D721Med (cell line): ENCODE results near the gene CSRP1.

Source experiments
- DNase-seq: peaks from one replicate; pipeline ENCODE4 v3.0.0; 2011; ENCODE audit warnings: low spot score; ENCODE audit not compliant: insufficient read length
- FAIRE-seq: peaks from 2 replicates; lab custom pipeline; 2011; peaks lifted over from hg19 to GRCh38; lab: Jason Lieb, UNC
- TF ChIP-seq, protein P1 (sequence below): IDR thresholded peaks from 2 replicates; pipeline ENCODE4 v1.5.1; 2012; ENCODE audit warnings: mild to moderate bottlenecking, control low read depth; ENCODE audit not compliant: insufficient read depth; ENCODE audit errors: missing control alignments

CSRP1 gene

DNA sequence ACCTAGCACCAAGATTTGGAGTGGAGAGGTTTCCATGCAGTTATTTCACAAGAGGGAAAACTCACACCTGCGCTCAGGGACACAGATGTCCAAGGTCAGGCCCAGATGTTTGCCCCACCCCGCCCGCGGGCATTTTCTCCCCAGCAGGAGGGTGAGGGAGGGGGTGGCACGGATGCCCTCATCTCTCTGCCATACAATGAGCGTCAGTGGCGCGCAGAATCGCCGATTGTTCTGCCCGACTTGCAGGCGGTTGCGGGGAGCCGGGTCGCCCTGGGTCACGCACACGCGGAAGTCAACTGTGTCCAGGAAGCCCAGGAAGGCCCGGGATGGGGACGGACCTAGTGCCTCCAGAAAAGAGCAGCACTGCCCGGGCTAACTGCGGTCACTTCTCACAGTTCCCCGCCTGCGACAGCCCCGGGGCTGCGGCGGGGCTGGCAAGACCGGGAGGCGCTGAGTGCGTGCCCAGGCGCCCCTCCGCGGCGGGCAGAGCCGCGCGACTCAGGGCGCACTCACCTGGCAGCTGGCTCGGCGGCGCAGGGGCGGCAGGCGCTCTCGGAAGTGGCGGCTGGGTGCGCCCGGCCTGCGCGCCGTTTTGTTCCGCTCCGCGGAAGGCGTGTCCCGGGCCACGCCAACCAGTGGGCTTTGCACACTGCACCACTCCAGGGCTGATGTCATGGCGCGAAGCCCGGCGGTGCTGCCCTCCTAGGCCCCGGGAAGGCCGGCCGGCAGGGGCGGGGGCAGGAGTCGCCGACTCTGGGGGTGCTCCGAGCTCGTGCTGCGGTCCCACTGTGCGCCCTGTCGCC, at the start of gene CSRP1:
CSRP1 (minus strand) TSS at position 567 of the 803 bp plus-strand sequence. CDS start 10,820 bp downstream, outside the sequence.
- TF ChIP-seq, protein P1, sequence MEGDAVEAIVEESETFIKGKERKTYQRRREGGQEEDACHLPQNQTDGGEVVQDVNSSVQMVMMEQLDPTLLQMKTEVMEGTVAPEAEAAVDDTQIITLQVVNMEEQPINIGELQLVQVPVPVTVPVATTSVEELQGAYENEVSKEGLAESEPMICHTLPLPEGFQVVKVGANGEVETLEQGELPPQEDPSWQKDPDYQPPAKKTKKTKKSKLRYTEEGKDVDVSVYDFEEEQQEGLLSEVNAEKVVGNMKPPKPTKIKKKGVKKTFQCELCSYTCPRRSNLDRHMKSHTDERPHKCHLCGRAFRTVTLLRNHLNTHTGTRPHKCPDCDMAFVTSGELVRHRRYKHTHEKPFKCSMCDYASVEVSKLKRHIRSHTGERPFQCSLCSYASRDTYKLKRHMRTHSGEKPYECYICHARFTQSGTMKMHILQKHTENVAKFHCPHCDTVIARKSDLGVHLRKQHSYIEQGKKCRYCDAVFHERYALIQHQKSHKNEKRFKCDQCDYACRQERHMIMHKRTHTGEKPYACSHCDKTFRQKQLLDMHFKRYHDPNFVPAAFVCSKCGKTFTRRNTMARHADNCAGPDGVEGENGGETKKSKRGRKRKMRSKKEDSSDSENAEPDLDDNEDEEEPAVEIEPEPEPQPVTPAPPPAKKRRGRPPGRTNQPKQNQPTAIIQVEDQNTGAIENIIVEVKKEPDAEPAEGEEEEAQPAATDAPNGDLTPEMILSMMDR: no peak
- no peak for DNase-seq
- FAIRE-seq: no peak

DNA sequence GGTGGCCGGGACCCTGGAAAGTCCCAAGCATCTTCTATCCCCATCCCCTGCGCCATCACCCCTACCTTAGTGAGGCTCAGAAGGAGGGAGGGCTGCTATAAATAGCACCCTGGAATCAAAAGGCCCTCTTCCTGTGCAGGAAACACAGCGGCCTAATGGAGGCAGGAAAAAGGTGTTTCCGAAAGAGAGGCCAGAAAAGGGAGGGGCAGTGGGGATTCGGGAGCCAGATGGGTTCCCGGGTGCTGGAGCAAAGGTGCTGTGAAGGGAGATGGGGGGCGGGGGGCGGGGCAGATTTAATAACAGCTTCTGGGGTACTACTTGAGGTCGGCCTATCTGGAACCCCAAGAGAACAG, 48.6 kb upstream of the CSRP1 start:
- FAIRE-seq (no peak), DNase-seq (no peak)
- TF ChIP-seq, protein P1: no peak

DNA sequence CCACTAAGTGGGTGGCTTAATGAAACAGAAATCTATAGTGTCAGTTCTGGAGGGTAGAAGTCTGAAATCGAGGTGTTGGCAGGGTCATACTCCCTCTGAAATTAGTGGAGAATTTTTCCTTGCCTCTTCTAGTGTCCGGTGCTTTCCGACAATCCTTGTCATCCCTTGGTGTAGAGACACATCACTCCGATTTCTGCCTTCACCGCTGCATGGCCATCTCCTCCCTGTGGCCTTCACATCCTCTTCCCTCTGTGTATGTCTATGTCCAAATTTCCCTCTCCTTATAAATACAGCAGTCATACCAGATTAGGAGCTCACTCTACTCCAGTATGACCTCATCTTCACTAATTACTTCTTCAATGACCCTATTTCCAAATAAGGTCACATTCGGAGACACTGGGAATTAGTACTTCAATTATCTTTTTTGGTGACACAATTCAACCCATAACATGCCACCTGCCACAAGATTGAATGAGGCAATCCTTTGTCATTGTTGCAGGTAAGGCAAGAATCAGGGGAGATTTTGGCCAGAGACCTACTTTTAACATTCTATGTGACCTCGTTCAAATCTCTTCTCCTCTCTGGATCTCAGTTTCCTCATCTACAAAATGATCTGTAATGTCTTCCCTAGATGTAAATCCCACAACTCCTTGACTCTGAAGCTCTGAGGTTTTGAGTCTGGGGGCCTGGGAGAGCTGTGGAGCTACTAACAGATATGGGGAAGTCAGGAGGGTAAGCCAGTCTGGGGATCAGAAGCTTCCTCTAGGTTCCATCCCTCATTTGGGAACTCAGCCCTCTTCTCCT, 48.1 kb upstream of the CSRP1 start:
- TF ChIP-seq, protein P1: no peak
- FAIRE-seq: no peak

DNA sequence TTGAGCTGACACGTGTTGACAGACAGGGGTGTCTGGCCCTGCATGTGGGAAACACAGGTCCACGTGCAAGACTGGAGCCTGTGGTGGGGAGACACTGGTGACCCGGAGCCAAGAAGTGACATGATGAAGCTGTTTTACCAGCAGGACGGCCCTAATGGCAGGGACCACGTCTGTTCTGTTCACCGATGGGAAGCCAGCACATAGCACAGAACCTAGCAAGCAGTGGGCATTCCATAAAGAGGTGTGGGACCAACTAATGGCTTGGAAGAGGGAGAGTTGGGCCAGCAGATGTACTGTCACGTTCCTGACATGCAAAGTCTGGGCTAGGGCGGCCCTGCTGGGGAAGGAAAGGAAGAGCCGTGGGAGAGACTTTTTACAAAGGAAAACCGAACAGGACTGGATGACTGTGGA, 47.3 kb upstream of the CSRP1 start:
- no peak for FAIRE-seq

More for the DNA sequence above, 48.1 kb upstream of the CSRP1 start:
- no peak for DNase-seq

DNA sequence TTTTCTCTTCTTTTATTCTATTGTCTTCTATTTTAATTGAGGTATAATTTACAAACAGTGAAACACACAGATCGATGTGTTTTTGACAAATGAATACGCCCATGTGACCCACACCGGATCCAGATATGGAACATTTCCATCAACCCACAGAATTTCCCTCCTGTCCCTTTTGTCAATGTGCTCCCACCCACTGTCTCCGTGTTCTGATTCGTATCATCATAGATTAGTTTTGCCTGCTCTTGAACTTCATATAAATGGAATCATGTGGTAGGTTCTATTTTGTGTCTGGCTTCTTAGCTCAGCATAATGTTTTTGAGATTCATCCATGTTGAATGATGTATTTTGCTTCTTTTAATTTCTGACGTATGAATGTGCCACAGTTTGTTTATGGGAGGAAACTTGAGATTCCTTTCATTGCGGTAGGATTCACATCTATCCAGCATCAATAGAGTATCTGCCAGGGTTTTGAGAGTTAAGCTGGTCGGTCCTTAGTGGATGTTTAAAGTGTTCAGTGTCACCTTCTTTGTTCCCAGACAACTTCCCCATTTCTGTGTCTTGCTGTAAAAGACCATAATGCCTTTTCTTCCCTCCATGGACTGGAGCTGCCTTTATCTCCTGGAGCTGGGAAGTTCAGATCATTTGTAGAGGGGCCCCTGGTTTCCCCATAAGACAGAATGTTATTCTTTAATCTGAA, 46.7 kb upstream of the CSRP1 start:
- DNase-seq: no peak
- TF ChIP-seq, protein P1: no peak
- FAIRE-seq: no peak

More for the DNA sequence above, 47.3 kb upstream of the CSRP1 start:
- DNase-seq: no peak
- TF ChIP-seq, protein P1: no peak

- DNase-seq (no peak), FAIRE-seq (no peak)
- TF ChIP-seq, protein P1: no peak
Measured at GRCh38 chr1:201552941-201553351, 46.0 kb upstream of the CSRP1 start.
